PC-9 (cell line): ENCODE results near the gene HMGN1. TPM values are rescaled to one million over a fixed set of nuclear protein-coding genes. Genes with fewer than 3 reads are reported as not detected.
A peak's percentile ranks its signal among the peaks of the same experiment; 100 is the strongest.

Experiments used
- BruUV-seq: library from RNA; stranded (reverse); fragments of 400-500 nt; replicated peaks from 2 replicates; lab custom pipeline; 2021; lab: Mats Ljungman, UMichigan
- CTCF ChIA-PET: fragments of 300-600 bp; sonication (Branson Sonifier 250); formaldehyde crosslinking; loops from one replicate; lab custom pipeline; 2022; ENCODE audit warnings: antibody characterized with exemption; lab: Charles Lee
- POLR2A ChIA-PET: fragments of 300-600 bp; sonication (Branson Sonifier 250); formaldehyde crosslinking; loops from one replicate; lab custom pipeline; 2022; ENCODE audit warnings: antibody characterized with exemption; ENCODE audit not compliant: unreplicated experiment; lab: Charles Lee
- DNase-seq, 2 experiments: peaks; one replicate each; pipeline versions ENCODE4 v3.0.0 to v3.0.0-alpha.2; 2015 to 2022; ENCODE audit warnings: mixed read lengths in 1 of 2
- H2AFZ ChIP-seq: fragments of 200-600 bp; sonication (generic); 2 replicates; pipeline ENCODE4 v1.8.1; 2017; ENCODE audit warnings: antibody characterized with exemption
- H3F3A ChIP-seq: fragments of 200-600 bp; sonication (generic); 2 replicates; pipeline ENCODE4 v1.8.1; 2017; ENCODE audit warnings: antibody characterized with exemption, mild to moderate bottlenecking, low read depth; ENCODE audit not compliant: insufficient read depth
- H3K27ac ChIP-seq: fragments of 200-600 bp; sonication (generic); 2 replicates; pipeline ENCODE4 v1.6.1; 2016; ENCODE audit warnings: mixed run types
- H3K27me3 ChIP-seq: fragments of 200-600 bp; sonication (generic); 2 replicates; pipeline ENCODE4 v1.6.1; 2016; ENCODE audit warnings: low read depth, mixed run types; ENCODE audit not compliant: insufficient read depth
- H3K36me3 ChIP-seq: fragments of 200-600 bp; sonication (generic); 2 replicates; pipeline ENCODE4 v1.6.1; 2016; ENCODE audit warnings: low read depth, mixed run types
- H3K4me1 ChIP-seq: fragments of 200-600 bp; sonication (generic); replicated peaks from 2 replicates; pipeline ENCODE4 v1.6.1; 2016; ENCODE audit warnings: mixed run types; ENCODE audit not compliant: insufficient read depth
- H3K4me2 ChIP-seq: fragments of 200-600 bp; sonication (generic); 2 replicates; pipeline ENCODE4 v1.6.1; 2017; ENCODE audit warnings: mixed run types
- H3K4me3 ChIP-seq: fragments of 200-600 bp; sonication (generic); 2 replicates; pipeline ENCODE4 v1.6.1; 2016; ENCODE audit warnings: mixed run types
- H3K79me2 ChIP-seq: fragments of 200-600 bp; sonication (generic); 2 replicates; pipeline ENCODE4 v1.6.1; 2017; ENCODE audit warnings: low read depth, mixed run types
- H3K9me2 ChIP-seq: fragments of 200-600 bp; sonication (generic); 2 replicates; pipeline ENCODE4 v1.8.1; 2017; ENCODE audit warnings: mild to moderate bottlenecking; ENCODE audit not compliant: insufficient read depth
- H3K9me3 ChIP-seq: fragments of 200-600 bp; sonication (generic); 2 replicates; pipeline ENCODE4 v1.8.1; 2016; ENCODE audit warnings: low read depth; ENCODE audit not compliant: insufficient read depth
- H4K20me1 ChIP-seq: fragments of 200-600 bp; sonication (generic); 2 replicates; pipeline ENCODE4 v1.8.1; 2017; ENCODE audit not compliant: insufficient read depth
- EZH2 ChIP-seq: fragments of 200-600 bp; sonication (generic); IDR thresholded peaks from 2 replicates; pipeline ENCODE4 v1.8.0; 2017; ENCODE audit warnings: antibody characterized with exemption, low read depth
- intact Hi-C: fragments of 100-400 bp; cut with micrococcal nuclease; formaldehyde crosslinking; loops from one replicate; pipeline ENCODE4 v1.10.0; 2022; ENCODE audit not compliant: unreplicated experiment
- total RNA-seq: library from RNA; stranded (reverse); gene quantifications from 2 replicates; pipeline ENCODE4 v1.2.3, GENCODE V29; 2021
- TF ChIP-seq, protein P1 (sequence below): fragments of 200-600 bp; sonication (generic); conservative IDR thresholded peaks from 2 replicates; pipeline ENCODE4 v1.6.1; 2017; ENCODE audit warnings: mixed run types, antibody characterized with exemption, mild to moderate bottlenecking, moderate library complexity

HMGN1 gene
- total RNA-seq, 1 experiment from 2014 or later, result 369 TPM

- intact Hi-C loops, result no loop called here
- Histone ChIP-seq H3K9me3 (no peaks in the 10 kb centered on the region), H3K4me3 (no peak overlapping the region), H3K27me3 (no peaks in the 10 kb centered on the region), H3K36me3 (no peaks in the 10 kb centered on the region), H3K79me2 (peaks cover 12% of the 10 kb centered on the region), H2AFZ (no peak overlapping the region), H4K20me1 (0 out of 2 replicates have a peak, but pooled peaks cover under 1% of the 10 kb centered on the region), H3K27ac (no peak overlapping the region), H3K4me1 (peaks cover 12% of the 10 kb centered on the region), H3K4me2 (no peak overlapping the region), H3K9me2 (no peaks in the 10 kb centered on the region), H3F3A (peaks cover 17% of the 10 kb centered on the region)
- no TSS peak for BruUV-seq
- ChIA-PET POLR2A (no interaction called here), CTCF (no interaction called here)
- TF ChIP-seq EZH2, result no peak
- TF ChIP-seq, protein P1, sequence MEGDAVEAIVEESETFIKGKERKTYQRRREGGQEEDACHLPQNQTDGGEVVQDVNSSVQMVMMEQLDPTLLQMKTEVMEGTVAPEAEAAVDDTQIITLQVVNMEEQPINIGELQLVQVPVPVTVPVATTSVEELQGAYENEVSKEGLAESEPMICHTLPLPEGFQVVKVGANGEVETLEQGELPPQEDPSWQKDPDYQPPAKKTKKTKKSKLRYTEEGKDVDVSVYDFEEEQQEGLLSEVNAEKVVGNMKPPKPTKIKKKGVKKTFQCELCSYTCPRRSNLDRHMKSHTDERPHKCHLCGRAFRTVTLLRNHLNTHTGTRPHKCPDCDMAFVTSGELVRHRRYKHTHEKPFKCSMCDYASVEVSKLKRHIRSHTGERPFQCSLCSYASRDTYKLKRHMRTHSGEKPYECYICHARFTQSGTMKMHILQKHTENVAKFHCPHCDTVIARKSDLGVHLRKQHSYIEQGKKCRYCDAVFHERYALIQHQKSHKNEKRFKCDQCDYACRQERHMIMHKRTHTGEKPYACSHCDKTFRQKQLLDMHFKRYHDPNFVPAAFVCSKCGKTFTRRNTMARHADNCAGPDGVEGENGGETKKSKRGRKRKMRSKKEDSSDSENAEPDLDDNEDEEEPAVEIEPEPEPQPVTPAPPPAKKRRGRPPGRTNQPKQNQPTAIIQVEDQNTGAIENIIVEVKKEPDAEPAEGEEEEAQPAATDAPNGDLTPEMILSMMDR, result no peak
- DNase-seq, result no peak
These were observed 4.4 kb upstream of the HMGN1 start for GRCh38 chr21:39353295-39353694.

DNA sequence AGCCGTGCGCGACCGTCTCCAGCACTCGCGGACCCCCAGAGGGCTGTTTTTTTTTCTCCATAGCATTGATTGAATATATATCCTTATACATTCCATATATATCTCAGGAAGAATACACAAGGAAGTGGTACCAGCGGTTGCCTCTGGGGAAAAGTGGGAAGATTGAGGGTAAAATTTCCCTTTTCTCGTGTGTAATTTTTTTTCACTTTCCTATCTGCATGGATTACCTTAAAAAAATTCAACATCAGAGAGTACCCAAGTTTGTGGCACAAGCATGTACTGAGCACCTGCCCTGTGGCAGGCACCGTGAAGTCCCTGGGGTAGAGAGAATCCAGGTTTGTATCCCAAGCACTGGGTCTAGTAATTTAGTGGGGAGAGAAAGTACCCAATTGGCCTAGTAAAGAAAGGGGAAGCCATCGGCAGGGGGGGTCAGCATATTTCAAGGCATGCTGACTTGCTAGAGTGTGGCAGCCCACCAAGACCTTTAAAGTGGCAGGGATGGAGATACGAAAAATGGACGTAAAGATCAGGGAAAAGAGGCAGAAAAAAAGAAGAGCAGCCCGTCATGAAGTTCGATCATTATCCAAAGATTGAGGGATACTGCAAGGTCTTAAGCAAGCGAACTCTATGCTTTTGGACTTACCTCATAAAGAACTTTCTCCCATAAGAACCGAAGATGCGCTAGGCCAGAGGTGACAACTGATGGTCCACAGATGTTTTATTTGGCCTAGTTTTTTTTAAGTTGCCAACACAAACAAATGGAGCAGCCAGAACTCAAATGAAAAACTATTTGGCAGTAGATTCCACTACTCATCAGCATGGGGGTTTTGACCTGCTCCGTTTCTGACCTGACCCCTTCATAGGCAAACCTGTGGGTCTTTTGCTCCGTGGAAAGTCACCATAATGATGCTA is 1.5 kb upstream of the HMGN1 start:
- ChIA-PET POLR2A (interaction anchor here (0.8 kb wide), 1 partner anchor 12 kb away, joined by 3 read pairs; no protein-coding TSS in a partner anchor), CTCF (no interaction called here)
- Histone ChIP-seq H3K27ac (peak overlapping the region; percentile 85), H2AFZ (peak overlapping the region; percentile 83), H3K4me3 (peak overlapping the region; percentile 72), H3F3A (peaks cover 28% of the 10 kb centered on the region), H3K36me3 (peaks cover 15% of the 10 kb centered on the region), H3K9me2 (no peaks in the 10 kb centered on the region), H3K27me3 (no peaks in the 10 kb centered on the region), H3K4me2 (peak overlapping the region; percentile 97), H3K79me2 (peaks cover 41% of the 10 kb centered on the region), H4K20me1 (peaks cover 18% of the 10 kb centered on the region), H3K9me3 (no peaks in the 10 kb centered on the region), H3K4me1 (peaks cover 32% of the 10 kb centered on the region)
- TF ChIP-seq, protein P1, result no peak
- no peak for TF ChIP-seq EZH2
- intact Hi-C loops, result no loop called here
- DNase-seq, result no peak
- TSS peak; percentile 73 for BruUV-seq

GRCh38 chr21:39349211-39350093 is 564 bp upstream of the HMGN1 start:
- peaks cover 21% of the 10 kb centered on the region for H3K36me3 ChIP-seq
- peak; percentile 89 to 96 for DNase-seq
- peaks cover 21% of the 10 kb centered on the region for H4K20me1 ChIP-seq
- peaks cover 32% of the 10 kb centered on the region for H3K4me1 ChIP-seq
- H3K4me2 ChIP-seq, result peak overlapping the region; percentile 97
- H2AFZ ChIP-seq, result peak overlapping the region; percentile 83
- intact Hi-C loops, result loop anchor here (1.0 kb wide), 3 partner anchors 31 to 39 kb away; a partner anchor contains a TSS
- peaks cover 31% of the 10 kb centered on the region for H3F3A ChIP-seq
- TF ChIP-seq EZH2, result no peak
- TF ChIP-seq, protein P1, result no peak
- no TSS peak for BruUV-seq
- H3K27ac ChIP-seq, result peak overlapping the region; percentile 85
- H3K4me3 ChIP-seq, result peak overlapping the region; percentile 72
- H3K27me3 ChIP-seq, result no peaks in the 10 kb centered on the region
- no peaks in the 10 kb centered on the region for H3K9me3 ChIP-seq
- ChIA-PET CTCF (no interaction called here), POLR2A (interaction anchor here (0.6 to 0.8 kb wide), 3 partner anchors 11 to 59 kb away, joined by 3 to 25 read pairs (median 3); no protein-coding TSS in a partner anchor)
- peaks cover 48% of the 10 kb centered on the region for H3K79me2 ChIP-seq
- H3K9me2 ChIP-seq, result no peaks in the 10 kb centered on the region
